Stomach (tissue), 4 donors: ENCODE data around the gene FADS6.

Source experiments
- POLR2A ChIP-seq, 4 donors: fragments of 450-650 bp; IDR thresholded peaks; one replicate each; pipeline ENCODE4 v1.6.1; 2016; ENCODE audit warnings: antibody characterized with exemption in 4 of 4, control low read depth in 2 of 4, mild to moderate bottlenecking in 1 of 4, moderate library complexity in 1 of 4
- POLR2AphosphoS5 ChIP-seq, 3 donors: sonication (generic); formaldehyde crosslinking; IDR thresholded peaks; one replicate each; pipeline ENCODE4 v1.6.1; 2016; ENCODE audit warnings: antibody characterized with exemption in 3 of 3
- TF ChIP-seq, protein P1 (sequence below), 7 experiments: fragments of 450-650 bp in 4 of 7; fragments of 200-600 bp in 3 of 7; sonication (generic) in 3 of 7; IDR thresholded peaks; one replicate each; pipeline ENCODE4 v1.5.1; 2016 to 2019; ENCODE audit warnings: antibody characterized with exemption in 7 of 7, control low read depth in 2 of 7, mild to moderate bottlenecking in 1 of 7

DNA sequence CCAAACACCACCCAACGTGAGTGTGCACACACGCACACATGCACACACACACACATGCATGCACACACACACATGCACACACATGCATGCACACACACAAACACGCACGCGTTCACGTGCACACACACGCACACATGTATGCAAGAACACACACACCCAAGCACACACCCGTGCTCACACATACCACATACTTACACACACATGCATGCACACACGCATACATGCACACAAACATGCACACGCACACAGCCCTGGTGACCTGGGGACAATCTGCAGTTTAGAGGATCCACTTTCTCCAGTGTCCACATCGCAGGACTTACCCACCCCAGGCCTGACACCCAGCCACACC, 23.4 kb upstream of the FADS6 start:
- TF ChIP-seq, protein P1, sequence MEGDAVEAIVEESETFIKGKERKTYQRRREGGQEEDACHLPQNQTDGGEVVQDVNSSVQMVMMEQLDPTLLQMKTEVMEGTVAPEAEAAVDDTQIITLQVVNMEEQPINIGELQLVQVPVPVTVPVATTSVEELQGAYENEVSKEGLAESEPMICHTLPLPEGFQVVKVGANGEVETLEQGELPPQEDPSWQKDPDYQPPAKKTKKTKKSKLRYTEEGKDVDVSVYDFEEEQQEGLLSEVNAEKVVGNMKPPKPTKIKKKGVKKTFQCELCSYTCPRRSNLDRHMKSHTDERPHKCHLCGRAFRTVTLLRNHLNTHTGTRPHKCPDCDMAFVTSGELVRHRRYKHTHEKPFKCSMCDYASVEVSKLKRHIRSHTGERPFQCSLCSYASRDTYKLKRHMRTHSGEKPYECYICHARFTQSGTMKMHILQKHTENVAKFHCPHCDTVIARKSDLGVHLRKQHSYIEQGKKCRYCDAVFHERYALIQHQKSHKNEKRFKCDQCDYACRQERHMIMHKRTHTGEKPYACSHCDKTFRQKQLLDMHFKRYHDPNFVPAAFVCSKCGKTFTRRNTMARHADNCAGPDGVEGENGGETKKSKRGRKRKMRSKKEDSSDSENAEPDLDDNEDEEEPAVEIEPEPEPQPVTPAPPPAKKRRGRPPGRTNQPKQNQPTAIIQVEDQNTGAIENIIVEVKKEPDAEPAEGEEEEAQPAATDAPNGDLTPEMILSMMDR (IDR thresholded peaks at IDR 0.05), result no peak
- no peak for TF ChIP-seq POLR2A (IDR thresholded peaks at IDR 0.05)
- no peak for TF ChIP-seq POLR2AphosphoS5 (IDR thresholded peaks at IDR 0.05)
